SK-N-SH treated with all-trans-retinoic acid at 6 μM for 48 hours (cell line): ENCODE results near the gene TDRKH.

Source experiments
- ARNTL ChIP-seq: fragments of 450-650 bp; formaldehyde crosslinking; IDR thresholded peaks from 2 replicates; pipeline ENCODE4 v1.5.0; 2020; ENCODE audit warnings: low read depth, mild to moderate bottlenecking, moderate library complexity, borderline replicate concordance
- BACH2 ChIP-seq: fragments of 250-450 bp; sonication (Bioruptor Pico); IDR thresholded peaks from 2 replicates; pipeline ENCODE4 v1.9.0; 2021; ENCODE audit warnings: mild to moderate bottlenecking, borderline replicate concordance
- GLIS3 ChIP-seq: fragments of 250-450 bp; sonication (Bioruptor Pico); IDR thresholded peaks from 2 replicates; pipeline ENCODE4 v1.5.0; 2020; ENCODE audit warnings: mild to moderate bottlenecking, moderate library complexity
- OSR1 ChIP-seq: fragments of 250-450 bp; sonication (Bioruptor Pico); IDR thresholded peaks from 2 replicates; pipeline ENCODE4 v1.8.0; 2022; ENCODE audit warnings: moderate library complexity, mild to moderate bottlenecking, inconsistent platforms
- RARB ChIP-seq: fragments of 250-450 bp; sonication (Bioruptor Pico); IDR thresholded peaks from 2 replicates; pipeline ENCODE4 v1.8.0; 2021; ENCODE audit warnings: mild to moderate bottlenecking, moderate library complexity
- SNAI2 ChIP-seq: fragments of 250-450 bp; sonication (Bioruptor Pico); IDR thresholded peaks from 2 replicates; pipeline ENCODE4 v1.5.0; 2020; ENCODE audit warnings: mild to moderate bottlenecking, moderate library complexity
- TOX ChIP-seq: fragments of 250-450 bp; sonication (Bioruptor Pico); IDR thresholded peaks from 2 replicates; pipeline ENCODE4 v1.8.0; 2021; ENCODE audit warnings: mild to moderate bottlenecking, moderate library complexity, borderline replicate concordance
- ZC3H10 ChIP-seq: fragments of 250-450 bp; sonication (Bioruptor Pico); IDR thresholded peaks from 2 replicates; pipeline ENCODE4 v1.5.1; 2021; ENCODE audit warnings: mild to moderate bottlenecking, moderate library complexity
- ZFP3 ChIP-seq: fragments of 250-450 bp; sonication (Bioruptor Pico); IDR thresholded peaks from 2 replicates; pipeline ENCODE4 v1.5.0; 2020; ENCODE audit warnings: mild to moderate bottlenecking, moderate library complexity
- ZFP30 ChIP-seq: fragments of 450-650 bp; formaldehyde crosslinking; IDR thresholded peaks from 2 replicates; pipeline ENCODE4 v1.5.0; 2022; ENCODE audit warnings: mild to moderate bottlenecking, moderate library complexity
- ZNF565 ChIP-seq: fragments of 450-650 bp; formaldehyde crosslinking; conservative IDR thresholded peaks from 2 replicates; pipeline ENCODE4 v1.5.0; 2020; ENCODE audit warnings: low read depth, mild to moderate bottlenecking, moderate library complexity
- TF ChIP-seq, protein P1 (sequence below): fragments of 250-450 bp; sonication (Bioruptor Pico); IDR thresholded peaks from 2 replicates; pipeline ENCODE4 v1.5.0; 2020; ENCODE audit warnings: mild to moderate bottlenecking, moderate library complexity
- TF ChIP-seq, protein P2 (sequence below): fragments of 250-450 bp; sonication (Bioruptor Pico); IDR thresholded peaks from 2 replicates; pipeline ENCODE4 v1.8.0; 2020; ENCODE audit warnings: mild to moderate bottlenecking, moderate library complexity, borderline replicate concordance
- TF ChIP-seq, protein P3 (sequence below): fragments of 250-450 bp; sonication (Bioruptor Pico); IDR thresholded peaks from 2 replicates; pipeline ENCODE4 v1.5.1; 2020; ENCODE audit warnings: low read depth, mild to moderate bottlenecking, moderate library complexity

DNA sequence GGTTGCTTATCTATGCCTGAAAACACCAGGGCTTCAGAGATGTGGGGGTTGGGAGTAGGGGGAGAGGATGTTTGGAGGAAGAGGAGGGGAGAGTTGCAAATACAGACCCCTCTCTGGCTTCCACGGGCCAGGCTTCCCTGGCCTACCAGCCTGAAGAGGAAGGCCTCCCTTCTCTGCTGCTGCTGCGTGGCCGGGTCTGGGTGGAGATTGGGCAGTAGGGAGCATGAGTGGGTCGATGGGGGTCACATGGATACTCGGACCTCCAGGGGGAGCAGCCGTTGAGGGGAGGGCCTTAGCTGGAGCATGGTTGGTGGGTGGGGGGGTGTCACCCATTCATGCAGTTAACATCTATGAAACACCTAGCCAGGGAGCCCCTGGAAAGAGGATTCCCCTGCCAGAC, 39.8 kb upstream of the TDRKH start:
- TF ChIP-seq GLIS3 (CRISPR knock-in tag) (no peak), BACH2 (CRISPR knock-in tag) (no peak), TOX (CRISPR knock-in tag) (no peak), RARB (CRISPR knock-in tag) (no peak), ZNF565 (CRISPR knock-in tag) (no peak), OSR1 (CRISPR knock-in tag) (no peak), SNAI2 (CRISPR knock-in tag) (no peak), ZFP3 (CRISPR knock-in tag) (no peak), ZC3H10 (CRISPR knock-in tag) (no peak), ZFP30 (CRISPR knock-in tag) (no peak), ARNTL (CRISPR knock-in tag) (no peak)
- TF ChIP-seq, protein P1, sequence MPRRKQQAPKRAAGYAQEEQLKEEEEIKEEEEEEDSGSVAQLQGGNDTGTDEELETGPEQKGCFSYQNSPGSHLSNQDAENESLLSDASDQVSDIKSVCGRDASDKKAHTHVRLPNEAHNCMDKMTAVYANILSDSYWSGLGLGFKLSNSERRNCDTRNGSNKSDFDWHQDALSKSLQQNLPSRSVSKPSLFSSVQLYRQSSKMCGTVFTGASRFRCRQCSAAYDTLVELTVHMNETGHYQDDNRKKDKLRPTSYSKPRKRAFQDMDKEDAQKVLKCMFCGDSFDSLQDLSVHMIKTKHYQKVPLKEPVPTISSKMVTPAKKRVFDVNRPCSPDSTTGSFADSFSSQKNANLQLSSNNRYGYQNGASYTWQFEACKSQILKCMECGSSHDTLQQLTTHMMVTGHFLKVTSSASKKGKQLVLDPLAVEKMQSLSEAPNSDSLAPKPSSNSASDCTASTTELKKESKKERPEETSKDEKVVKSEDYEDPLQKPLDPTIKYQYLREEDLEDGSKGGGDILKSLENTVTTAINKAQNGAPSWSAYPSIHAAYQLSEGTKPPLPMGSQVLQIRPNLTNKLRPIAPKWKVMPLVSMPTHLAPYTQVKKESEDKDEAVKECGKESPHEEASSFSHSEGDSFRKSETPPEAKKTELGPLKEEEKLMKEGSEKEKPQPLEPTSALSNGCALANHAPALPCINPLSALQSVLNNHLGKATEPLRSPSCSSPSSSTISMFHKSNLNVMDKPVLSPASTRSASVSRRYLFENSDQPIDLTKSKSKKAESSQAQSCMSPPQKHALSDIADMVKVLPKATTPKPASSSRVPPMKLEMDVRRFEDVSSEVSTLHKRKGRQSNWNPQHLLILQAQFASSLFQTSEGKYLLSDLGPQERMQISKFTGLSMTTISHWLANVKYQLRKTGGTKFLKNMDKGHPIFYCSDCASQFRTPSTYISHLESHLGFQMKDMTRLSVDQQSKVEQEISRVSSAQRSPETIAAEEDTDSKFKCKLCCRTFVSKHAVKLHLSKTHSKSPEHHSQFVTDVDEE, result no peak
- TF ChIP-seq, protein P2, sequence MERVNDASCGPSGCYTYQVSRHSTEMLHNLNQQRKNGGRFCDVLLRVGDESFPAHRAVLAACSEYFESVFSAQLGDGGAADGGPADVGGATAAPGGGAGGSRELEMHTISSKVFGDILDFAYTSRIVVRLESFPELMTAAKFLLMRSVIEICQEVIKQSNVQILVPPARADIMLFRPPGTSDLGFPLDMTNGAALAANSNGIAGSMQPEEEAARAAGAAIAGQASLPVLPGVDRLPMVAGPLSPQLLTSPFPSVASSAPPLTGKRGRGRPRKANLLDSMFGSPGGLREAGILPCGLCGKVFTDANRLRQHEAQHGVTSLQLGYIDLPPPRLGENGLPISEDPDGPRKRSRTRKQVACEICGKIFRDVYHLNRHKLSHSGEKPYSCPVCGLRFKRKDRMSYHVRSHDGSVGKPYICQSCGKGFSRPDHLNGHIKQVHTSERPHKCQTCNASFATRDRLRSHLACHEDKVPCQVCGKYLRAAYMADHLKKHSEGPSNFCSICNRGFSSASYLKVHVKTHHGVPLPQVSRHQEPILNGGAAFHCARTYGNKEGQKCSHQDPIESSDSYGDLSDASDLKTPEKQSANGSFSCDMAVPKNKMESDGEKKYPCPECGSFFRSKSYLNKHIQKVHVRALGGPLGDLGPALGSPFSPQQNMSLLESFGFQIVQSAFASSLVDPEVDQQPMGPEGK (CRISPR knock-in tag), result no peak
- TF ChIP-seq, protein P3, sequence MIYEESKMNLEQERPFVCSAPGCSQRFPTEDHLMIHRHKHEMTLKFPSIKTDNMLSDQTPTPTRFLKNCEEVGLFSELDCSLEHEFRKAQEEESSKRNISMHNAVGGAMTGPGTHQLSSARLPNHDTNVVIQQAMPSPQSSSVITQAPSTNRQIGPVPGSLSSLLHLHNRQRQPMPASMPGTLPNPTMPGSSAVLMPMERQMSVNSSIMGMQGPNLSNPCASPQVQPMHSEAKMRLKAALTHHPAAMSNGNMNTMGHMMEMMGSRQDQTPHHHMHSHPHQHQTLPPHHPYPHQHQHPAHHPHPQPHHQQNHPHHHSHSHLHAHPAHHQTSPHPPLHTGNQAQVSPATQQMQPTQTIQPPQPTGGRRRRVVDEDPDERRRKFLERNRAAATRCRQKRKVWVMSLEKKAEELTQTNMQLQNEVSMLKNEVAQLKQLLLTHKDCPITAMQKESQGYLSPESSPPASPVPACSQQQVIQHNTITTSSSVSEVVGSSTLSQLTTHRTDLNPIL (CRISPR knock-in tag), result no peak
